Fibroblast of lung (primary cell): ENCODE results near the gene NBPF4. TPM values are rescaled to one million over a fixed set of nuclear protein-coding genes. Genes with fewer than 3 reads are reported as not detected.
"Not testable (repeated sequence)": the region's sequence is repeated elsewhere in the genome, so short reads cannot be mapped to it uniquely, and the experiment has no call there.

Experiments used
- DNase-seq, 2 donors: peaks; one replicate each; pipeline versions ENCODE4 v3.0.0 to v3.0.0-alpha.2; 2010; ENCODE audit warnings: low read depth in 2 of 2
- H2AFZ ChIP-seq: 2 replicates; pipeline ENCODE4 v1.5.1; 2012; ENCODE audit warnings: low read length, control low read depth, inconsistent platforms
- H3K27ac ChIP-seq: 2 replicates; pipeline ENCODE4 v1.5.1; 2011; ENCODE audit warnings: low read length, control low read depth; ENCODE audit not compliant: insufficient read depth
- H3K27me3 ChIP-seq: 2 replicates; pipeline ENCODE4 v1.5.1; 2011; ENCODE audit warnings: mild to moderate bottlenecking, low read length; ENCODE audit not compliant: control insufficient read depth, insufficient read depth
- H3K36me3 ChIP-seq: 2 replicates; pipeline ENCODE4 v1.5.1; 2011; ENCODE audit warnings: low read length; ENCODE audit not compliant: control insufficient read depth, insufficient read depth
- H3K4me1 ChIP-seq: 2 replicates; pipeline ENCODE4 v1.5.1; 2011; ENCODE audit warnings: low read length; ENCODE audit not compliant: control insufficient read depth, insufficient read depth; ENCODE audit errors: extremely low read depth
- H3K4me2 ChIP-seq: 2 replicates; pipeline ENCODE4 v1.5.1; 2011; ENCODE audit warnings: low read length, control low read depth; ENCODE audit not compliant: insufficient read depth; ENCODE audit errors: extremely low read depth
- H3K4me3 ChIP-seq, 4 experiments: fragments of 200-600 bp in 1 of 4; sonication (generic) in 1 of 4; replicated peaks in 1 of 4; 2 replicates each; pipeline ENCODE4 v1.5.1; 2011 to 2016; ENCODE audit warnings: low read length in 4 of 4, low read depth in 3 of 4, mild to moderate bottlenecking in 3 of 4, control low read depth in 2 of 4, inconsistent platforms in 1 of 4, mixed read lengths in 1 of 4; ENCODE audit not compliant: insufficient read depth in 1 of 4; ENCODE audit errors: control extremely low read depth in 1 of 4
- H3K79me2 ChIP-seq: 2 replicates; pipeline ENCODE4 v1.5.1; 2012; ENCODE audit warnings: mild to moderate bottlenecking, low read length, inconsistent platforms; ENCODE audit not compliant: control insufficient read depth, insufficient read depth
- H3K9ac ChIP-seq: 2 replicates; pipeline ENCODE4 v1.5.1; 2011; ENCODE audit warnings: mild to moderate bottlenecking, low read length, control low read depth; ENCODE audit not compliant: insufficient read depth
- H3K9me3 ChIP-seq: 2 replicates; pipeline ENCODE4 v1.5.1; 2012; ENCODE audit warnings: low read depth, low read length; ENCODE audit not compliant: control insufficient read depth, insufficient read depth
- H4K20me1 ChIP-seq: 2 replicates; pipeline ENCODE4 v1.5.1; 2011; ENCODE audit warnings: low read length; ENCODE audit not compliant: control insufficient read depth, insufficient read depth; ENCODE audit errors: extremely low read depth
- polyA minus RNA-seq: library from RNA; depleted of rRNA, polyadenylated mRNA; stranded (reverse); fragments of >200 nt; gene quantifications from 2 replicates; pipeline ENCODE4 v1.2.3, GENCODE V29; 2011; ENCODE audit warnings: low replicate concordance
- polyA plus RNA-seq, 2 donors: library from polyadenylated mRNA; depleted of rRNA in 1 of 2; stranded (reverse) in 1 of 2; unstranded in 1 of 2; fragments of >200 nt; gene quantifications; 2 replicates each; pipeline ENCODE4 v1.2.1, GENCODE V29; 2011 to 2012; ENCODE audit warnings: missing spikeins in 1 of 2
- total RNA-seq: library from RNA; depleted of rRNA; stranded (reverse); fragments of >200 nt; gene quantifications from 2 replicates; pipeline ENCODE4 v1.2.1, GENCODE V29; 2014

Gene NBPF4, protein sequence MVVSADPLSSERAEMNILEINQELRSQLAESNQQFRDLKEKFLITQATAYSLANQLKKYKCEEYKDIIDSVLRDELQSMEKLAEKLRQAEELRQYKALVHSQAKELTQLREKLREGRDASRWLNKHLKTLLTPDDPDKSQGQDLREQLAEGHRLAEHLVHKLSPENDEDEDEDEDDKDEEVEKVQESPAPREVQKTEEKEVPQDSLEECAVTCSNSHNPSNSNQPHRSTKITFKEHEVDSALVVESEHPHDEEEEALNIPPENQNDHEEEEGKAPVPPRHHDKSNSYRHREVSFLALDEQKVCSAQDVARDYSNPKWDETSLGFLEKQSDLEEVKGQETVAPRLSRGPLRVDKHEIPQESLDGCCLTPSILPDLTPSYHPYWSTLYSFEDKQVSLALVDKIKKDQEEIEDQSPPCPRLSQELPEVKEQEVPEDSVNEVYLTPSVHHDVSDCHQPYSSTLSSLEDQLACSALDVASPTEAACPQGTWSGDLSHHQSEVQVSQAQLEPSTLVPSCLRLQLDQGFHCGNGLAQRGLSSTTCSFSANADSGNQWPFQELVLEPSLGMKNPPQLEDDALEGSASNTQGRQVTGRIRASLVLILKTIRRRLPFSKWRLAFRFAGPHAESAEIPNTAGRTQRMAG
- total RNA-seq (not detected in 2 replicates), polyA plus RNA-seq (not detected in 2 replicates), polyA minus RNA-seq (not detected in 2 replicates)
- not detected in 2 replicates for polyA plus RNA-seq (2012)

- not testable (repeated sequence) for H3K27me3 ChIP-seq, H3K79me2 ChIP-seq, H3K9me3 ChIP-seq, H3K4me2 ChIP-seq, DNase-seq, H3K36me3 ChIP-seq, H2AFZ ChIP-seq, H4K20me1 ChIP-seq, H3K9ac ChIP-seq, H3K4me3 ChIP-seq, H3K27ac ChIP-seq, H3K4me1 ChIP-seq
Observed at GRCh38 chr1:108243976-108244375, at the start of gene NBPF4. NBPF4 (minus strand) TSS chr1:108244076; CDS start chr1:108243761, 315 bp downstream.

DNA sequence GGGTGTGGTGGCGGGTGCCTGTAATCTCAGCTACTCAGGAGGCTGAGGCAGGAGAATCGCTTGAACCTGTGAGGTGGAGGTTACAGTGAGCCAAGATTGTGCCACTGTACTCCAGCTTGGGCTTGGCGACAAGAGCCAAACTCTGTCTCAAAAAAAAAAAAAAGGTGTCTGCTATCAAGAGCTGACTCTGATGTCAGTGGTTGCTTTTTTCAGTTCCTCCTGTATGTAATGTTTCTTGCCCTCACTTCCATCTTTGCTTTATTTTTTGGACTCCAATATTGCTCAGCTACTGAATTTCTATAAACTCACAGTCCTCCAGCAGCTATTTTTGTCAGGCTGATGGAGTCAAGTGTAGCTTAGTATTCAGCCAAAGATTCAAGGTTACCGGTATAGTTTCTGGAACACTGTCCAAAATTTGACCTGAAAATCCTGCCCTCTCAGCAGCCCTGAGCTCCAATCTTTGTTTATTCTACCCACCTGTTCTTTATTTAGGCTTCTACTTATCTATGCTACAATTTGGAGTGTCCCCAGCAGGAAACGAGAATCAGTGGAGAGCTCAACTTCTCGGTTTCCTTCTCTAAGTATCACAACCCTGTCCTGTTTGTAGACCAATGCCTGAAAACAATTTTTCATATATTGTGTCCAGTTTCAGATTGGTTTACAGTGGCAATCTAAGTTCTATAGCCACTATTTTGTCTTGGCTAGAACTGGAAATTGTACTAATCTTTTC lies 38.8 kb upstream of the NBPF4 start:
- H3K36me3 ChIP-seq, H3K27ac ChIP-seq, H4K20me1 ChIP-seq, H3K9ac ChIP-seq, H3K4me1 ChIP-seq, H3K4me3 ChIP-seq, H3K9me3 ChIP-seq, H2AFZ ChIP-seq, H3K79me2 ChIP-seq, H3K27me3 ChIP-seq, DNase-seq, H3K4me2 ChIP-seq: not testable (repeated sequence)

DNA sequence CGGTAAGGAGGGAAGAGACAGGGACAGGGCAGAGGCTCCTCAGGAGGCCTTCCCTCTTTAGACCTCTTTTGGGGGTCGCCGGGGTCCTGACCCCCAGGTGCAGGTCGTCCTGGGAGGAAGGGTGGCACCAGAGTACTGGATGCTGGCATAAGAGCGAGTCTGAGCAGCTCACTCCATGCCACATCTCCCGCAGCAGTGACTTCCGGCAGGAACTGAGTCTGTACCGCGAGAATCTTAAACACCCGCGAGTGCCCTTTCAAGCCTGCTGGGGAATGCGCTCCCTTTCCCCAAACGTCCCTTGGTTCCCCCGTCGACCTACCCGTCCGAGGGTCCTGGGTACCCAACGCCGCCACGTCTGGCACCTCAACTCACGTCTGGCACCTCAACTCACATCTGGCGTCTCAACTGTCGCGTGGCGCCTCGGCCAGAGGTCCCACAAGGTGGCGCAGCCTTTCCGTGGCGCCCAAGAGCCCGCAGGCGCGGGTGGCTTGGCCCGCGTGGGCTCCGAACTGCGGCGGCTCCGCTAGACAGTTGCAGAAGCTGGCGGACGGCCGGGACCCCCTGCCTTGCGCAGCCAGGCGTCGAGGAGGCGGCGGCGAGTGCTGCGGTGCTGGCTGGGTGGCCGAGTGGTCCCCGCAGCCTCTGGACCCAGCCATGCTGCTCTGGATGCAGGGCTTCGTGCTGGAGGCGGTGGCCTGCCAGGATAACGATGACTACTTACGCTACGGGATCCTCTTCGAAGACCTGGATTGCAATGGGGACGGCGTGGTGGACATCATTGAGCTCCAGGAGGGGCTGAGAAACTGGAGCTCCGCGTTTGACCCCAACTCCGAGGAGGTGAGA lies 28.8 kb upstream of the NBPF4 start:
- not testable (repeated sequence) for H4K20me1 ChIP-seq, H3K4me1 ChIP-seq, H2AFZ ChIP-seq, H3K9me3 ChIP-seq, H3K9ac ChIP-seq, H3K27me3 ChIP-seq, H3K79me2 ChIP-seq, H3K4me3 ChIP-seq, H3K27ac ChIP-seq, H3K36me3 ChIP-seq, H3K4me2 ChIP-seq, DNase-seq

GRCh38 chr1:108267097-108267496 lies 23.2 kb upstream of the NBPF4 start:
- not testable (repeated sequence) for H3K36me3 ChIP-seq, H3K9ac ChIP-seq, H3K4me2 ChIP-seq, H3K4me1 ChIP-seq, H3K27ac ChIP-seq, H3K79me2 ChIP-seq, H2AFZ ChIP-seq, H3K4me3 ChIP-seq, H4K20me1 ChIP-seq, H3K9me3 ChIP-seq, H3K27me3 ChIP-seq, DNase-seq

DNA sequence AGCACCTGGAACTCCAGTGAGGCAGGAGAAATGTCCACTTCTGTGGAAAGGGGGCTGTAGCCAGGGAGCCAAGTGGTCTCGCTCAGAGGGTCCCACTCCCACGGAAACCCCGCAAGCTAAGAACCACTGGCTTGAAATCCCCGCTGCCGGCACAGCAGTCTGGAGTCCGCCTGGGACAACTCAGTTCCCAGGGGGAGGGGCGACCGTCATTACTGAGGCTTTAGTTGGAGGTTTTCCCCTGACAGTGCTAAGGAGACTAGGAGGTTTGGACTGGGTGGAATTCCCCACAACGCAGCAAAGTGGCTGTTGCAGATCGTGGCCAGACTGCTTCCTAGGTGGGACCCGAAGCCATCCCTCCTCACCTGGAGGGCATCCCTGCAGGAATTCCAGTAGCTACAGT lies 18.1 kb upstream of the NBPF4 start:
- H3K4me2 ChIP-seq, H3K36me3 ChIP-seq, H4K20me1 ChIP-seq, H3K9me3 ChIP-seq, H3K4me1 ChIP-seq, H3K79me2 ChIP-seq, DNase-seq, H3K27me3 ChIP-seq, H2AFZ ChIP-seq, H3K27ac ChIP-seq, H3K9ac ChIP-seq, H3K4me3 ChIP-seq: not testable (repeated sequence)

DNA sequence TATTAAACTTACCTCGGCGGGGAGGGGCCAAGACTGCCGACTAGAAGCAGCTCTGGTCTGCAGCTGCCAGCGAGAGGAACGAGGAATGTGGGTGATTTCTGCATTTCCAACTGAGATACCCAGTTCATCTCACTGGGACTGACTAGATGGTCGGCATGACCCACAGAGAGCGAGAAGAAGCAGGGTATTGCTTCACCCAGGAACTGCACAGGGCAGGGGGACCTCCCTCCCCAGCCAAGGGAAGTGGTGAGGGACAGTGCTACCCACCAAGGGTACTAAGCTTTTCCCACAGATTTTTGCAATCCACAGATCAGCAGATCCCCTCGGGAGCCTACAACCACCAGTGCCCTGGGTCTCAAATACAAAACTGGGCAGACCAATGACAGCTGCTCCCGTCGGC lies 17.6 kb upstream of the NBPF4 start:
- DNase-seq, H2AFZ ChIP-seq, H4K20me1 ChIP-seq, H3K9ac ChIP-seq, H3K9me3 ChIP-seq, H3K36me3 ChIP-seq, H3K4me2 ChIP-seq, H3K4me1 ChIP-seq, H3K79me2 ChIP-seq, H3K4me3 ChIP-seq, H3K27me3 ChIP-seq, H3K27ac ChIP-seq: not testable (repeated sequence)
